T-helper 17 cell (primary cell): ENCODE results near the gene JAKMIP1. TPM values are rescaled to one million over a fixed set of nuclear protein-coding genes. Genes with fewer than 3 reads are reported as not detected.

Source experiments
- ATAC-seq: fragments of 150-1000 bp; cut with Tn5 transposase; 2 replicates; pipeline ENCODE4 v1.10.0; 2021; ENCODE audit warnings: mild to moderate bottlenecking, moderate library complexity
- DNase-seq, 3 donors: peaks; one replicate each; pipeline versions ENCODE4 v3.0.0 to v3.0.0-alpha.2; 2020 to 2021
- H3K9me3 ChIP-seq: one replicate; pipeline ENCODE4 v1.7.0; 2013; ENCODE audit warnings: low read length, mild to moderate bottlenecking; ENCODE audit not compliant: control insufficient read depth, poor library complexity, severe bottlenecking
- H3K27ac Mint-ChIP-seq: one replicate; pipeline ENCODE4 v1.8.0; 2022; ENCODE audit warnings: mild to moderate bottlenecking, moderate library complexity, mixed read lengths
- H3K27me3 Mint-ChIP-seq: one replicate; pipeline ENCODE4 v1.8.0; 2022; ENCODE audit warnings: mixed read lengths
- H3K36me3 Mint-ChIP-seq: one replicate; pipeline ENCODE4 v1.8.0; 2022; ENCODE audit warnings: low read depth, mixed read lengths
- H3K4me1 Mint-ChIP-seq: one replicate; pipeline ENCODE4 v1.8.0; 2022; ENCODE audit warnings: mild to moderate bottlenecking, mixed read lengths
- H3K4me3 Mint-ChIP-seq: one replicate; pipeline ENCODE4 v1.8.0; 2022; ENCODE audit warnings: mild to moderate bottlenecking, moderate library complexity, mixed read lengths
- total RNA-seq, 4 donors: library from RNA in 2 of 4; stranded (reverse) in 2 of 4; gene quantifications; one replicate each; pipeline ENCODE4 v1.2.3 and lab custom pipeline; 2022 to 2026

Gene JAKMIP1
- total RNA-seq, 2 donors from 2014 or later: 8.5 to 16.8 TPM

- peaks cover 4% of the 10 kb centered on the region for H3K36me3 Mint-ChIP-seq
- no peak for ATAC-seq
- DNase-seq: no peak
- H3K4me1 Mint-ChIP-seq: peaks cover 4% of the 10 kb centered on the region
- H3K4me3 Mint-ChIP-seq: no peak overlapping the region
- peaks cover 21% of the 10 kb centered on the region for H3K27me3 Mint-ChIP-seq
- H3K9me3 ChIP-seq: no peaks in the 10 kb centered on the region
- H3K27ac Mint-ChIP-seq: no peak overlapping the region
These were observed 209.7 kb downstream of the JAKMIP1 start for GRCh38 chr4:5990446-5991160.

DNA sequence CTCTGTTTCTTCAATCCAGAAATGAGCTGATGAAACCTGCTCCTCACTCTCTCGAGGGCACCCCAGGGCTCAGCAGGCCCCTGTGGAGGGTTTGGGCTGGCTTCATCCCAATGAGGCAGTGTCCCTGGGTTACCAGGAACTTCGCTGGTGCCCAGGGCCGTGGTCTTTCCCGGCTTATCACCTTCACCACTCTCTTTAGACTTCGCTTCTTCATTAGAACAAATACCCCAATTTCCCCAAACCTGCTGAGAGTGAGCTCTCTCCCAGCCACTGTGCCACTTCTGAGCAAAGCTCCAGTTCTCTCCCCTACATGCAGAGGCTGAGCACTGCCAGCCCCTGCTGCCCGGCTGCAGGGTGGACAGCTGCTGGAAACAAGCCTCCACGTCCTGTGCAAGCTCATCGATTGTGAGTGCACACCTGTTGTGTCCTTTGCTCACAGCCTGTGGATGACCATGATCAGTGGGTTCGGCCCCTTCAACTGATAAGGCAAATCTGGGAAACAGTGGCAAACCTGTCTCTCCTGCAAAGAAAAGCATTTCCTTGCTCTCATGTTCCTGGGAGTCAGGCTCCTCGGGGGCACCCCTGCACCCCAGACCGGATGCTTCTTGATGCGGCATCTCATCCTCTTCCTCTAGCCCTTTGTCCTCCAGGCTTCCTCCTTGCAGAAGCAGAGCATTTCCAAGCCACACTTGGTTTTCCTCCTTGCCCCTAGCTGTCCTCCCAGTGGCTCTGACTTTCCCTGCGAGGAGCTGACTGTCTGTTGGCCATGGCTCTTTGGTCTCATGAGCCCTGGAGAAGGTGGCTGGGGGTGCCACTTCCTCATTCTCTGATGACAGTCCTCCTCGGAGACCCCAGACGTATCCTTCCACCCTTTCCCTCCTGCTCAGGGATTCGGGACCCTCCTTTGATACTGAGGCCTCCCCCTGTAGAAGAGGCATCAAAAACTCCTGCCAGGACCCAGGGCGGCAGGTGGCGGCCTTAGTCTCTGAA, 210.8 kb downstream of the JAKMIP1 start:
- DNase-seq (no peak), ATAC-seq (no peak)
- Mint-ChIP-seq H3K4me1 (peaks cover 2% of the 10 kb centered on the region), H3K36me3 (peaks cover 2% of the 10 kb centered on the region), H3K27ac (no peak overlapping the region), H3K27me3 (peaks cover 17% of the 10 kb centered on the region), H3K4me3 (no peak overlapping the region)
- no peaks in the 10 kb centered on the region for H3K9me3 ChIP-seq

- no peaks in the 10 kb centered on the region for H3K9me3 ChIP-seq
- no peak for ATAC-seq
- Mint-ChIP-seq H3K27ac (no peak overlapping the region), H3K27me3 (peaks cover 17% of the 10 kb centered on the region), H3K4me1 (peaks cover 2% of the 10 kb centered on the region), H3K36me3 (peaks cover 2% of the 10 kb centered on the region), H3K4me3 (no peak overlapping the region)
- no peak for DNase-seq
These were observed 212.1 kb downstream of the JAKMIP1 start for GRCh38 chr4:5988086-5988845.

DNA sequence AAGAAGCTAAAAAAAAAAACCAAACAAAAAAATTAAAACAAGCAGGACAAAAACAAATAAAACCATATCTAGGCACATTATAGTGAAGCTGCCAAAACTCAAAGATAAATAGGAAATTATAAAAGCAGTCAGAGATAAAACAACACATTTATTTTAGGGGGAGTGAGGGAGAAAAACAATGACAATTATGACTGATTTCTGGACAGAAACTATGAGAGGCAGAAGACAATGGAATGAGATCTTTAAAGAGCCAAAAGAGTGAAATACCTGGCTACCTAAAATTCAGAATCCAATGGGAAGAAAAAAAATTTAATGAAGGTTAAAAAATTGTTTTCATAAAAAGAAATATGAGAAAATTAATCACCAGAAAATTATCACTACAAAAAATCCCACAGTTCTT, 215.5 kb downstream of the JAKMIP1 start:
- Mint-ChIP-seq H3K27me3 (peaks cover 25% of the 10 kb centered on the region), H3K27ac (no peak overlapping the region), H3K4me1 (no peaks in the 10 kb centered on the region), H3K4me3 (no peak overlapping the region), H3K36me3 (no peaks in the 10 kb centered on the region)
- no peak for DNase-seq
- ATAC-seq: no peak
- no peaks in the 10 kb centered on the region for H3K9me3 ChIP-seq

DNA sequence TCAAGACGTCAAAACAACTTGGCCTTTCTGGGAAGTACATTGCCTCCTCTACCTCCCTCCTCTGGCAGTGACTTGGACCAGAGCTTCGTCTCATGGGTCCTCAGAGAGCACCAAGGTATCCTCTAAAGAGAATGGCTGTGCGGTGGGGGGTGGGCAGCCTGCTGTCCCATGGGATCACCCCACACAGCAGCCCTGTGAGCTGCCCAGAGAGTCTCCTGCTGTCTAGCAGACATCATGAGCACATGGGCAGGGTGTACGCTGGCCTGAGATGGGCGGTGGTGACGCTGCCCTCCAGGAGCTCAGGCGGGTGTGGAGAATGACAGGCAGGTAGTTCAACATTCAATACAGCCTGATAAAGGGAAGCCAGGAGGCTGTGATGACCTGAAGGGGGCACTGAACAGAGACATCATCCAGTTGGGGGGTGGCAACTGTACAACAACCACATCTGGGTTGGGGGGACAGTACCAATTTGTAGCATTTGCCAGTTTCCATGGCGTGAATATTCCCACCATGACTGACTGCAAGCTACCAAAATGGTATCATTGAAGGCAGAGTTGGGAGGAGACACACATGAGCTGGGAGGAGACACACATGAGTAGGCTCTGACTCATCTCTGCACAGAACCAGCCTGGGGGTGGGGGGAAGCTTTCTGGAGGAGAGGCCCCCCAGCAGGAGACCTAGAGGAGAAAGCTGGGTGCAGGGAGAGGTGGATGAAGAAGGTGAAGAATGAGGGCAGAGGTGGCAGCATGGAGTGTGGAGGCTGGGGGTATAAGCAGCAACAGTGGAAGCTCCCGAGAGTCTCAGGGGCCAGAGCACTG, 218.0 kb downstream of the JAKMIP1 start:
- no peak for DNase-seq

DNA sequence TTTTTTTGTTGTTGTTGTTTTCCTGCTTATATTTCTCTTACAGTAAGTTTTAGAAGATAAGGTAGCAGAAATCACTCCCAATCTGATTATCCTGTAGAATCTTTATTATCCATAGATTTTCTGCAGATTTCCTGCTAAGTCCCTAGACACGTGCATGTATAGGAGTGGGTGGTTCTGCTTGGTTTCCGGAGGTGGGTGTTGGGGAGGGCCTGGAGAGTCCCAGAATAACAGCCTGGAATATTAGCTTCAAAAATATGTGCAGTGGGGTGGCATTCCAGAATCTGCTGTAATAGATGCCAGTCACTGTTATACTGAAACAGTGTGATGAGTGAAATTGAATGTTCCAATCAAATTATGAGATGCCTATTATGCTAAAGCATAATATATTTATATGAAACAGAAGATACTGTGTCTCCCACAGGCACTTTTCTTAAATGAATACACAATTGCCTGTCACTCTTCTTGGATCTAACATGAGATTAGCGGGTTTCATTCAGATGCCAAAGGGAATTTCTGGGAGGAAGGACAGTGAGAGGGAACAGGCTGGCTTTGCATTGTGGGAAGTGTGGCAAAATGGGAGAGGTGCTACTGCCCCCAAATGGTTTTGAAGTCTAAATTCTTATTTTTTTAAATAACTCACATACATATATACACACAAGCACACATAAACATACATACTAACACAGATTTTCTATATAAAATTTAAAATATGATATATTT, 219.8 kb downstream of the JAKMIP1 start:
- Mint-ChIP-seq H3K27me3 (peaks cover 38% of the 10 kb centered on the region), H3K4me1 (no peaks in the 10 kb centered on the region), H3K4me3 (no peak overlapping the region), H3K27ac (no peak overlapping the region), H3K36me3 (peaks cover 2% of the 10 kb centered on the region)
- no peaks in the 10 kb centered on the region for H3K9me3 ChIP-seq
- ATAC-seq (no peak), DNase-seq (no peak)

More for the DNA sequence above, 218.0 kb downstream of the JAKMIP1 start:
- H3K9me3 ChIP-seq: no peaks in the 10 kb centered on the region
- Mint-ChIP-seq H3K36me3 (peaks cover 2% of the 10 kb centered on the region), H3K27me3 (peaks cover 38% of the 10 kb centered on the region), H3K27ac (no peak overlapping the region), H3K4me3 (no peak overlapping the region), H3K4me1 (no peaks in the 10 kb centered on the region)
- ATAC-seq: no peak

DNA sequence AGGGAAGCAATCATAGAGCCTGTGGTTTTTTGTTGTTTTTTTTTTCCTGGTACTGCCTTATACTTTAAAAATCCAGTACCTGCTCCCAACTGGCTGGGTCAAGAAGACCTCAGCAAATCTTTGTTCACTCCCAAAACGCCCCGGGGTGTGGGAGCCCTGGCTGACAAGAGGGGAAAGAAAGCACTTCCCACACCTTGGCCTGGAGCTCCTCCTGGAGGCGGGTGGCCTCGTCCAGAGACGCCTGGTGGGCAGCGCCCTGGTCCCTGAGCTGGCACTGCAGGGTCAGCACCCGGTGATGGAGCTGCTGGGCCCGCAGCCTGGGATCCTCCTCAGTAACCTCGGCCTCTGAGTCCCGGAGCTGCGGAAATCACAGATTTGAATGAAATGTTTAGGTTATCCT, 220.4 kb downstream of the JAKMIP1 start:
- ATAC-seq: no peak
- H3K9me3 ChIP-seq: no peaks in the 10 kb centered on the region
- no peak for DNase-seq
- Mint-ChIP-seq H3K27me3 (peaks cover 38% of the 10 kb centered on the region), H3K4me1 (no peaks in the 10 kb centered on the region), H3K27ac (no peak overlapping the region), H3K36me3 (peaks cover 2% of the 10 kb centered on the region), H3K4me3 (no peak overlapping the region)

DNA sequence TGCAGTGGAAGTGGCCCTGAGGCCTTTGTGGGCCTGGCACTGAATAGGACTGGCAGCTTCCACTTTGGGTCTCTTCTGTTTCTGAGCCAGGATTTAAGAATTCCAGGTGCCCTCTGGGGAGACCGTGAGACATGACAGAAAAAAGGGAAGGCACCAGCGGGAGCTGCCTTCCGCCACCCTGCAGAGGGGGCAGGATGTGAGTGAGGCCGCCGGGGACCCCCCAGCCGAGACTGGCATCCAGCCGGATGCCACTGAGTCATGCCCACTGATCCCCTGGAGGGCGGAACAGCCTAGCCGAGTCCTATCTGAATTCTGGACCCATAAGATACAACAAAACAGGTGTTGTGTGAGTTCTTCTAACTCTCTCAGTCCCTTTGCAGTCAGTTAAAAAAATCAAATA, 223.4 kb downstream of the JAKMIP1 start:
- Mint-ChIP-seq H3K4me3 (no peak overlapping the region), H3K27me3 (peaks cover 37% of the 10 kb centered on the region)

GRCh38 chr4:5976431-5976830, 223.9 kb downstream of the JAKMIP1 start:
- peaks cover 2% of the 10 kb centered on the region for H3K36me3 Mint-ChIP-seq
- DNase-seq (no peak), ATAC-seq (no peak)
- no peak overlapping the region for H3K4me3 Mint-ChIP-seq
- H3K27ac Mint-ChIP-seq: no peak overlapping the region
- H3K4me1 Mint-ChIP-seq: no peaks in the 10 kb centered on the region
- no peaks in the 10 kb centered on the region for H3K9me3 ChIP-seq
- H3K27me3 Mint-ChIP-seq: peaks cover 32% of the 10 kb centered on the region

More for the DNA sequence above, 223.4 kb downstream of the JAKMIP1 start:
- Mint-ChIP-seq H3K36me3 (peaks cover 2% of the 10 kb centered on the region), H3K27ac (no peak overlapping the region), H3K4me1 (no peaks in the 10 kb centered on the region)
- H3K9me3 ChIP-seq: no peaks in the 10 kb centered on the region
- DNase-seq: no peak
- ATAC-seq: no peak
